ENCODE results near the gene RAD51C. TPM values are rescaled to one million over a fixed set of nuclear protein-coding genes. Genes with fewer than 3 reads are reported as not detected.
"Not testable (repeated sequence)": the region's sequence is repeated elsewhere in the genome, so short reads cannot be mapped to it uniquely, and the experiment has no call there.

RAD51C gene
- total RNA-seq, 1 experiment from 2014 or later, result 15.2 TPM

- TF ChIP-seq ZNF232 (CRISPR knock-in tag; IDR thresholded peaks at IDR 0.05), result no peak
- TF ChIP-seq PREB (CRISPR knock-in tag; IDR thresholded peaks at IDR 0.05; ENCODE audit: borderline replicate concordance), result no peak
- no peak for TF ChIP-seq E2F4 (CRISPR knock-in tag; IDR thresholded peaks at IDR 0.05; ENCODE audit: borderline replicate concordance, low read depth)
- TF ChIP-seq PRRX2 (CRISPR knock-in tag; IDR thresholded peaks at IDR 0.05), result no peak
Observed at GRCh38 chr17:58688521-58688920, 3.9 kb upstream of the RAD51C start (continued).

GRCh38 chr17:58690033-58690432 is 2.4 kb upstream of the RAD51C start:
- DNase-seq (ENCODE audit: low spot score); H3K9me3 Mint-ChIP-seq; H3K27ac Mint-ChIP-seq; ATAC-seq; H3K4me3 Mint-ChIP-seq; H3K36me3 Mint-ChIP-seq: not testable (repeated sequence)
- Mint-ChIP-seq H3K27me3 (ENCODE audit: low read depth) (peaks cover 18% of the 10 kb centered on the region), H3K4me1 (peaks cover 17% of the 10 kb centered on the region)
- POLR2A ChIA-PET, result interaction anchor here (0.6 kb wide), 1 partner anchor 58 kb away, joined by 3 read pairs; no protein-coding TSS in a partner anchor
- CTCF ChIA-PET, result interaction anchor here (0.6 to 1.0 kb wide), 2 partner anchors 102 to 176 kb away, joined by 3 to 4 read pairs; partner anchors contain the start of gene MTMR4

GRCh38 chr17:58691701-58692238 is 632 bp upstream of the RAD51C start, which contains the start of gene TEX14:
TEX14 (minus strand) TSS chr17:58692045; CDS start chr17:58652001, 40,044 bp downstream.
- TF ChIP-seq CREB1 (CRISPR knock-in tag; IDR thresholded peaks at IDR 0.05), result no peak
- TF ChIP-seq STAT6 (CRISPR knock-in tag; conservative IDR thresholded peaks at IDR 0.05; ENCODE audit: low read depth), result no peak
- no peak for TF ChIP-seq ZBTB43 (CRISPR knock-in tag; IDR thresholded peaks at IDR 0.05)
- no peak for TF ChIP-seq TEAD1 (CRISPR knock-in tag; IDR thresholded peaks at IDR 0.05)
- TF ChIP-seq SOX15 (CRISPR knock-in tag; IDR thresholded peaks at IDR 0.05), result no peak
- no peak for TF ChIP-seq PRRX2 (CRISPR knock-in tag; IDR thresholded peaks at IDR 0.05)
- TF ChIP-seq KAT7 (CRISPR knock-in tag; IDR thresholded peaks at IDR 0.05; ENCODE audit: borderline replicate concordance), result no peak
- TF ChIP-seq HMGXB4 (CRISPR knock-in tag; IDR thresholded peaks at IDR 0.05), result no peak
- TF ChIP-seq ZNF416 (CRISPR knock-in tag; IDR thresholded peaks at IDR 0.05), result no peak
- TF ChIP-seq AFF4 (CRISPR knock-in tag; IDR thresholded peaks at IDR 0.05; ENCODE audit: borderline replicate concordance), result no peak
- no peak for TF ChIP-seq NFATC4 (CRISPR knock-in tag; IDR thresholded peaks at IDR 0.05)
- TF ChIP-seq JAZF1 (CRISPR knock-in tag; IDR thresholded peaks at IDR 0.05), result no peak
- Mint-ChIP-seq H3K4me1 (peaks cover 17% of the 10 kb centered on the region), H3K27ac (0 out of 2 replicates have a peak within 1 kb of the TSS, but pooled peaks have one; percentile 36), H3K4me3 (peak within 1 kb of the TSS; percentile 68), H3K27me3 (ENCODE audit: low read depth) (peaks cover 18% of the 10 kb centered on the region), H3K36me3 (peaks cover 4% of the 10 kb centered on the region; the same call in 1 of the 2 replicates), H3K9me3 (no peaks in the 10 kb centered on the region; the same call in 1 of the 2 replicates)
- ChIA-PET POLR2A (interaction anchor here (0.6 to 1.4 kb wide), 3 partner anchors 32 to 1681 kb away, joined by 3 to 7 read pairs (median 4); no protein-coding TSS in a partner anchor), CTCF (interaction anchor here (0.8 kb wide), 1 partner anchor 268 kb away, joined by 3 read pairs; no protein-coding TSS in a partner anchor)
- no peak; the same call in 1 of the 2 replicates for ATAC-seq
- DNase-seq (ENCODE audit: low spot score), result no peak
